WI38 (cell line): ENCODE results near the gene FUS.
"Not testable (repeated sequence)": the region's sequence is repeated elsewhere in the genome, so short reads cannot be mapped to it uniquely, and the experiment has no call there.

Experiments used
- H3K4me3 ChIP-seq: 2 replicates; pipeline ENCODE4 v1.5.1; 2011; ENCODE audit warnings: low read depth, mild to moderate bottlenecking, control low read depth, low read length
- TF ChIP-seq, protein P1 (sequence below): IDR thresholded peaks from 2 replicates; pipeline ENCODE4 v1.5.1; 2012; ENCODE audit warnings: low read depth, mild to moderate bottlenecking, control low read depth, low read length

The FUS gene

GRCh38 chr16:31141489-31142108, 38.3 kb upstream of the FUS start:
- TF ChIP-seq, protein P1, sequence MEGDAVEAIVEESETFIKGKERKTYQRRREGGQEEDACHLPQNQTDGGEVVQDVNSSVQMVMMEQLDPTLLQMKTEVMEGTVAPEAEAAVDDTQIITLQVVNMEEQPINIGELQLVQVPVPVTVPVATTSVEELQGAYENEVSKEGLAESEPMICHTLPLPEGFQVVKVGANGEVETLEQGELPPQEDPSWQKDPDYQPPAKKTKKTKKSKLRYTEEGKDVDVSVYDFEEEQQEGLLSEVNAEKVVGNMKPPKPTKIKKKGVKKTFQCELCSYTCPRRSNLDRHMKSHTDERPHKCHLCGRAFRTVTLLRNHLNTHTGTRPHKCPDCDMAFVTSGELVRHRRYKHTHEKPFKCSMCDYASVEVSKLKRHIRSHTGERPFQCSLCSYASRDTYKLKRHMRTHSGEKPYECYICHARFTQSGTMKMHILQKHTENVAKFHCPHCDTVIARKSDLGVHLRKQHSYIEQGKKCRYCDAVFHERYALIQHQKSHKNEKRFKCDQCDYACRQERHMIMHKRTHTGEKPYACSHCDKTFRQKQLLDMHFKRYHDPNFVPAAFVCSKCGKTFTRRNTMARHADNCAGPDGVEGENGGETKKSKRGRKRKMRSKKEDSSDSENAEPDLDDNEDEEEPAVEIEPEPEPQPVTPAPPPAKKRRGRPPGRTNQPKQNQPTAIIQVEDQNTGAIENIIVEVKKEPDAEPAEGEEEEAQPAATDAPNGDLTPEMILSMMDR, result no peak
- H3K4me3 ChIP-seq, result peak overlapping the region; percentile 50

GRCh38 chr16:31142109-31143010, 37.6 kb upstream of the FUS start:
- peak overlapping the region; percentile 50 for H3K4me3 ChIP-seq
- TF ChIP-seq, protein P1, result peak; percentile 88

DNA sequence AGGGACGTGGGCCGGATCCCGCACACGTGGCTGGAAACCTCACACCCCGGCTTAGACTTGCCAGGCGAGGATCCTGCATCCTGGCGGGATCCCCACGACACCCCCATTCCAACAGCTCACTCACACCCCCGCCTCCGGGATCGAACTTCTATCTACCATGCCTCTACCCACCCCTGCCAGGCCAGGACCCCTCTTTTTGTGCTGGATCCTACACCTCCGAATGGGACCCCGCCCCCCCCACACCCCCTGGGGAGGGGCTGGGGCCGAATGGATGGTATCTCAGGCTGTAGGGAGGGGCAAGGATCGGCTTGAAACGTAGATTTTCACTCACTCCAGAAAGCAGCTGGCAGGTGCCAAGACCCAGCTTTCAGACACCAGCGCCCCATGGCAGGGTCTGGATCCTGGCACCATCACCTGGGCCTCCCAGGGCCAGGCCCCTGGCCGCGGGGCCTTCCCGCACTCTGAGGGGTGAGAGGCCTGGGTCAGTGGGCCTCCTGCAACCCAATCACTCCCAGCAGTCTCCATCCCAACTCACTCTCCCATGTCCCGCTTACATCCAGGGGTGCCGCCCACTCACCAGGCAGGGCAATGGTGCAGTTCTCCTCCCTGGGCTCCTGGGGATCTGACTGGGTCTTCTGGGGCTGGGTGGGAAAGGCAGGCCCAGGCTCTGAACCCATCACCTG, 36.8 kb upstream of the FUS start:
- TF ChIP-seq, protein P1, result no peak
- H3K4me3 ChIP-seq, result peak overlapping the region; percentile 43; the same call in 1 of the 2 replicates

DNA sequence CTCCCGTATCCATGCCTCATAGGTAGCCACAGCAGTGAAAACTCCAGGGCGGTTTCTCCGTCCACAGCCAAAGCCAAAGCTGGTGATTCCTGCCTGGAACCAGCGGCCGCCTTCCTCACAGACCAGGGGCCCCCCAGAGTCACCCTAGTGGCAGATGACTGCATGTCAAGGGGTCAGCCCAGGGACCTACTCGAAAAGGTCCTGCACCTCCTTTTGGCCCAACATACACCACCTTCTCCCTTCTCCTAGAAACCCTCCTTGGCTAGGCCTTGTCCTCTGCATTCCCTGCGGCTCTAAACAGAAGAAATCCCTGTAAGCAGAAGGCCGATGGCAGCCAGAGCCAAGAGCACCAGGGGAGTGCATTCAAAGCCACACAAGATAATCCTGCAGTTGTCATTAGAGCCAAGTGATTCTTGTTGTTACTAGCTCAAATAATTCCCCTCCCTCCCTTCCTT, 36.2 kb upstream of the FUS start:
- no peak overlapping the region for H3K4me3 ChIP-seq
- TF ChIP-seq, protein P1, result no peak

DNA sequence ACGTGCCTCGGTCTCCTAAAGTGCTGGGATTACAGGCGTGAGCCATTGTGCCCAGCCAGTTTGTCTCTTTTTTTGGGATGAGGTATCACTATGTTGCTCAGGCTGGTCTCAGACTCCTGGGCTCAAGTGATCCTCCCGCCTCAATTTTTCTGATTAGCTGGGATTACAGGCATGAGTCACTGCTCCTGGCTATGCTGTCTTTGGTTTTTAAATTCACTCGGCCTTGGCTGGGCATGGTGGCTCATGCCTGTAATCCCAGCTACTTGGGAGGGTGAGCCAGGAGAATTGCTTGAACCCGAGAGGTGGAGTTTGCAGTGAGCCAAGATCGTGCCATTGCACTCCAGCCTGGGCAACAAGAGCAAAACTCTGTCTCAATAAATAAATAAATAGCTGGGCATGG, 35.5 kb upstream of the FUS start:
- not testable (repeated sequence) for H3K4me3 ChIP-seq

GRCh38 chr16:31145398-31145990, 34.4 kb upstream of the FUS start:
- H3K4me3 ChIP-seq, result no peak overlapping the region
- TF ChIP-seq, protein P1, result no peak

DNA sequence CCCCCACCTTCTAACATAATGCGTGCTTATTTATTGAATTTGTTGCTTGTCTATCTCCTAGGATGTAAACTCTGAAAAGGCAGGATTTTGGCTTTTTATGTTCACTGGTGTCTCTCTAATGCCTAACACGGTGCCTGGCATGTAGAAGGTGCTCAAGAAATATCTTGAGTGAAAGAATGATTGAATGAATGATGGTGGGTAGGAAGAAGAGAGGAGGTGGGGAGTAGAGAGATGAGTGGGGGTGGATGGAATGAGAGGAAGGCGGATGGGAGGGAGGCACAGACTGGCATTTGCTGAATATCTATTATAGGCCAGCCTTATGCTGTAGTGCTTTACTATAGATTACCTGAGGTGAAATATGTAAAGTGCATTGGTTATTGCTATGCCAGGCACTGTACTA, 32.4 kb upstream of the FUS start:
- TF ChIP-seq, protein P1, result no peak
- H3K4me3 ChIP-seq, result no peak overlapping the region
